ENCODE data around the gene ARRB2. TPM values are rescaled to one million over a fixed set of nuclear protein-coding genes. Genes with fewer than 3 reads are reported as not detected.
A peak's percentile ranks its signal among the peaks of the same experiment; 100 is the strongest.

Gene ARRB2
- total and polyA plus RNA-seq, 2 of the 13 experiments (the other 11 are each of a cell fraction or from before 2014, with no cell fraction given): 21.5 to 49.2 TPM

GRCh38 chr17:4759776-4760236, 49.4 kb downstream of the ARRB2 start (continued):
- TF ChIP-seq, protein P1, sequence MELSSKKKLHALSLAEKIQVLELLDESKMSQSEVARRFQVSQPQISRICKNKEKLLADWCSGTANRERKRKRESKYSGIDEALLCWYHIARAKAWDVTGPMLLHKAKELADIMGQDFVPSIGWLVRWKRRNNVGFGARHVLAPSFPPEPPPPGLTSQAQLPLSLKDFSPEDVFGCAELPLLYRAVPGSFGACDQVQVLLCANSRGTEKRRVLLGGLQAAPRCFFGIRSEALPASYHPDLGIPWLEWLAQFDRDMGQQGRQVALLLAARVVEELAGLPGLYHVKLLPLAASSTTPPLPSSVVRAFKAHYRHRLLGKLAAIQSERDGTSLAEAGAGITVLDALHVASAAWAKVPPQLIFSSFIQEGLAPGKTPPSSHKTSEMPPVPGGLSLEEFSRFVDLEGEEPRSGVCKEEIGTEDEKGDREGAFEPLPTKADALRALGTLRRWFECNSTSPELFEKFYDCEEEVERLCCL (CRISPR knock-in tag; IDR thresholded peaks at IDR 0.05; ENCODE audit: borderline replicate concordance): no peak
- TF ChIP-seq ZNF614 (CRISPR knock-in tag; IDR thresholded peaks at IDR 0.05; ENCODE audit: borderline replicate concordance) (peak; percentile 75; the same call in 1 of the 2 replicates), TEF (CRISPR knock-in tag; IDR thresholded peaks at IDR 0.05) (no peak), KMT2A (CRISPR knock-in tag; IDR thresholded peaks at IDR 0.05) (peak; percentile 41; the same call in 1 of the 2 replicates), ZNF878 (CRISPR knock-in tag; IDR thresholded peaks at IDR 0.05) (peak; percentile 32; the same call in 1 of the 2 replicates), CHCHD3 (CRISPR knock-in tag; IDR thresholded peaks at IDR 0.05) (no peak), MAZ (IDR thresholded peaks at IDR 0.05; ENCODE audit: borderline replicate concordance, low read depth, low read length) (0 out of 2 replicates have a peak, but pooled peaks have one; percentile 59), MAZ (CRISPR knock-in tag; IDR thresholded peaks at IDR 0.05; ENCODE audit: low read depth) (peak; percentile 53; the same call in 1 of the 2 replicates), EHMT2 (IDR thresholded peaks at IDR 0.05; ENCODE audit: borderline replicate concordance, low read depth, low read length) (0 out of 2 replicates have a peak, but pooled peaks have one; percentile 22), ARID3A (IDR thresholded peaks at IDR 0.05; ENCODE audit: low read depth, low read length) (peak; percentile 97), U2AF1 (optimal IDR thresholded peaks at IDR 0.05; ENCODE audit: low read depth, low read length) (no peak), HNRNPH1 (optimal IDR thresholded peaks at IDR 0.05; ENCODE audit: low read depth, low read length) (no peak), GATAD1 (CRISPR knock-in tag; IDR thresholded peaks at IDR 0.05) (peak; percentile 45; the same call in 1 of the 2 replicates), ZNF331 (CRISPR knock-in tag; IDR thresholded peaks at IDR 0.05) (peak; percentile 88; the same call in 1 of the 2 replicates), TARDBP (CRISPR knock-in tag; IDR thresholded peaks at IDR 0.05) (peak; percentile 93), JUND (CRISPR knock-in tag; IDR thresholded peaks at IDR 0.05) (peak; percentile 88), HNF1A (IDR thresholded peaks at IDR 0.05; ENCODE audit: low read depth) (peak; percentile 49; the same call in 1 of the 2 replicates), HNF1A (CRISPR knock-in tag; IDR thresholded peaks at IDR 0.05; ENCODE audit: borderline replicate concordance) (peak; percentile 76; the same call in 1 of the 2 replicates), ZNF24 (IDR thresholded peaks at IDR 0.05) (no peak)
- TF ChIP-seq, protein P2, sequence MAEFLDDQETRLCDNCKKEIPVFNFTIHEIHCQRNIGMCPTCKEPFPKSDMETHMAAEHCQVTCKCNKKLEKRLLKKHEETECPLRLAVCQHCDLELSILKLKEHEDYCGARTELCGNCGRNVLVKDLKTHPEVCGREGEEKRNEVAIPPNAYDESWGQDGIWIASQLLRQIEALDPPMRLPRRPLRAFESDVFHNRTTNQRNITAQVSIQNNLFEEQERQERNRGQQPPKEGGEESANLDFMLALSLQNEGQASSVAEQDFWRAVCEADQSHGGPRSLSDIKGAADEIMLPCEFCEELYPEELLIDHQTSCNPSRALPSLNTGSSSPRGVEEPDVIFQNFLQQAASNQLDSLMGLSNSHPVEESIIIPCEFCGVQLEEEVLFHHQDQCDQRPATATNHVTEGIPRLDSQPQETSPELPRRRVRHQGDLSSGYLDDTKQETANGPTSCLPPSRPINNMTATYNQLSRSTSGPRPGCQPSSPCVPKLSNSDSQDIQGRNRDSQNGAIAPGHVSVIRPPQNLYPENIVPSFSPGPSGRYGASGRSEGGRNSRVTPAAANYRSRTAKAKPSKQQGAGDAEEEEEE (CRISPR knock-in tag; IDR thresholded peaks at IDR 0.05; ENCODE audit: borderline replicate concordance): peak; percentile 51; the same call in 1 of the 2 replicates

Measured in HepG2 (cell line).